ENCODE results near the gene ZNF354B. TPM values are rescaled to one million over a fixed set of nuclear protein-coding genes. Genes with fewer than 3 reads are reported as not detected.

ZNF354B gene
- polyA plus RNA-seq, 1 of the 3 experiments (the other 2 are of a cell fraction), result 7.1 TPM

DNA sequence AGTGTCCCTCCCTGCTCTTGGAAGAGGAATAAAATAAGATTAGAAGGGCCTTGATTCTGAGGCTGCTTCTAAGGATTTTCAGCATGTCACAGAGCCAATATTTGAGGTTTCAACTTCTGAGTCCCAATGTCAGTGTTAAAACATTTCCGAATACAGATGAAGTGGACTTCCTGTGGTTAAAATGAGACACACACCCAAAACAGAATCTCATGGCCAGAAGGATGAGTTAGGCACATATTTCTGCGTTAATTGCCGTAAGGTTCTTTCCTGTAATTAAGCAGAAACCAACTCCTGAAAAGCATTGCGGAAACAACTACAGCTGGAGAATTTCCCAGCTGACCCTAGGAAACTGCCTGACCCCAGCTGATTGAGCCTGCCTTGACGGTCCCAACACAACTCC lies 10.4 kb upstream of the ZNF354B start:
- CTCF ChIA-PET, result no interaction called here
- DNase-seq, result no peak
- Histone ChIP-seq H3K4me2 (no peak overlapping the region), H2AFZ (ENCODE audit: low read depth) (no peak overlapping the region), H3K4me1 (ENCODE audit: control insufficient read depth in 1 of 2, insufficient read depth in 2 of 2, low read depth in 1 of 2, low read length in 1 of 2) (no peaks in the 10 kb centered on the region; a peak in 1 of 4 replicates), H3K9me3 (no peaks in the 10 kb centered on the region), H4K20me1 (ENCODE audit: insufficient read depth) (no peaks in the 10 kb centered on the region), H3K79me2 (ENCODE audit: insufficient read depth) (no peaks in the 10 kb centered on the region), H3F3A (replicated peaks; ENCODE audit: insufficient read depth) (no peaks in the 10 kb centered on the region), H3K9ac (no peak overlapping the region), H3K9me2 (no peaks in the 10 kb centered on the region), H3K36me3 (replicated peaks in 1 of 2; ENCODE audit: control insufficient read depth in 1 of 2, insufficient read depth in 2 of 2, low read length in 1 of 2) (no peaks in the 10 kb centered on the region), H3K27ac (ENCODE audit: low read depth in 2 of 2, low read length in 1 of 2) (no peak overlapping the region), H3K4me3 (ENCODE audit: low read depth in 2 of 2, low read length in 1 of 2) (no peak overlapping the region), H3K27me3 (ENCODE audit: insufficient read depth) (no peaks in the 10 kb centered on the region)
- TF ChIP-seq EP300 (IDR thresholded peaks at IDR 0.05; ENCODE audit: borderline replicate concordance in 1 of 2, low read depth in 1 of 2, low read length in 1 of 2), result no peak
- TF ChIP-seq, protein P1, sequence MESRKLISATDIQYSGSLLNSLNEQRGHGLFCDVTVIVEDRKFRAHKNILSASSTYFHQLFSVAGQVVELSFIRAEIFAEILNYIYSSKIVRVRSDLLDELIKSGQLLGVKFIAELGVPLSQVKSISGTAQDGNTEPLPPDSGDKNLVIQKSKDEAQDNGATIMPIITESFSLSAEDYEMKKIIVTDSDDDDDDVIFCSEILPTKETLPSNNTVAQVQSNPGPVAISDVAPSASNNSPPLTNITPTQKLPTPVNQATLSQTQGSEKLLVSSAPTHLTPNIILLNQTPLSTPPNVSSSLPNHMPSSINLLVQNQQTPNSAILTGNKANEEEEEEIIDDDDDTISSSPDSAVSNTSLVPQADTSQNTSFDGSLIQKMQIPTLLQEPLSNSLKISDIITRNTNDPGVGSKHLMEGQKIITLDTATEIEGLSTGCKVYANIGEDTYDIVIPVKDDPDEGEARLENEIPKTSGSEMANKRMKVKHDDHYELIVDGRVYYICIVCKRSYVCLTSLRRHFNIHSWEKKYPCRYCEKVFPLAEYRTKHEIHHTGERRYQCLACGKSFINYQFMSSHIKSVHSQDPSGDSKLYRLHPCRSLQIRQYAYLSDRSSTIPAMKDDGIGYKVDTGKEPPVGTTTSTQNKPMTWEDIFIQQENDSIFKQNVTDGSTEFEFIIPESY (IDR thresholded peaks at IDR 0.05; ENCODE audit: borderline replicate concordance, low read depth), result no peak
- TF ChIP-seq EZH2phosphoT487 (IDR thresholded peaks at IDR 0.05; ENCODE audit: borderline replicate concordance, low read depth), result no peak
- no peak for TF ChIP-seq YY1 (IDR thresholded peaks at IDR 0.05; ENCODE audit: low read depth)
- TF ChIP-seq NFIC (IDR thresholded peaks at IDR 0.05; ENCODE audit: borderline replicate concordance), result no peak
- no peak for TF ChIP-seq SIN3A (IDR thresholded peaks at IDR 0.05; ENCODE audit: borderline replicate concordance, low read depth, low read length)
- TF ChIP-seq, protein P2, sequence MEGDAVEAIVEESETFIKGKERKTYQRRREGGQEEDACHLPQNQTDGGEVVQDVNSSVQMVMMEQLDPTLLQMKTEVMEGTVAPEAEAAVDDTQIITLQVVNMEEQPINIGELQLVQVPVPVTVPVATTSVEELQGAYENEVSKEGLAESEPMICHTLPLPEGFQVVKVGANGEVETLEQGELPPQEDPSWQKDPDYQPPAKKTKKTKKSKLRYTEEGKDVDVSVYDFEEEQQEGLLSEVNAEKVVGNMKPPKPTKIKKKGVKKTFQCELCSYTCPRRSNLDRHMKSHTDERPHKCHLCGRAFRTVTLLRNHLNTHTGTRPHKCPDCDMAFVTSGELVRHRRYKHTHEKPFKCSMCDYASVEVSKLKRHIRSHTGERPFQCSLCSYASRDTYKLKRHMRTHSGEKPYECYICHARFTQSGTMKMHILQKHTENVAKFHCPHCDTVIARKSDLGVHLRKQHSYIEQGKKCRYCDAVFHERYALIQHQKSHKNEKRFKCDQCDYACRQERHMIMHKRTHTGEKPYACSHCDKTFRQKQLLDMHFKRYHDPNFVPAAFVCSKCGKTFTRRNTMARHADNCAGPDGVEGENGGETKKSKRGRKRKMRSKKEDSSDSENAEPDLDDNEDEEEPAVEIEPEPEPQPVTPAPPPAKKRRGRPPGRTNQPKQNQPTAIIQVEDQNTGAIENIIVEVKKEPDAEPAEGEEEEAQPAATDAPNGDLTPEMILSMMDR (IDR thresholded peaks at IDR 0.05), result no peak
- TF ChIP-seq MEF2A (IDR thresholded peaks at IDR 0.05; ENCODE audit: borderline replicate concordance, low read depth), result no peak
- no peak for TF ChIP-seq POLR2AphosphoS5 (IDR thresholded peaks at IDR 0.05; ENCODE audit: low read depth, low read length)
- TF ChIP-seq, protein P3, sequence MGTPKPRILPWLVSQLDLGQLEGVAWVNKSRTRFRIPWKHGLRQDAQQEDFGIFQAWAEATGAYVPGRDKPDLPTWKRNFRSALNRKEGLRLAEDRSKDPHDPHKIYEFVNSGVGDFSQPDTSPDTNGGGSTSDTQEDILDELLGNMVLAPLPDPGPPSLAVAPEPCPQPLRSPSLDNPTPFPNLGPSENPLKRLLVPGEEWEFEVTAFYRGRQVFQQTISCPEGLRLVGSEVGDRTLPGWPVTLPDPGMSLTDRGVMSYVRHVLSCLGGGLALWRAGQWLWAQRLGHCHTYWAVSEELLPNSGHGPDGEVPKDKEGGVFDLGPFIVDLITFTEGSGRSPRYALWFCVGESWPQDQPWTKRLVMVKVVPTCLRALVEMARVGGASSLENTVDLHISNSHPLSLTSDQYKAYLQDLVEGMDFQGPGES (IDR thresholded peaks at IDR 0.05; ENCODE audit: low read depth, low read length), result no peak
- no peak for TF ChIP-seq JUND (IDR thresholded peaks at IDR 0.05)
- TF ChIP-seq SMC3 (IDR thresholded peaks at IDR 0.05; ENCODE audit: low read depth, low read length), result no peak
- TF ChIP-seq FOXM1 (IDR thresholded peaks at IDR 0.05; ENCODE audit: low read depth), result no peak
- POLR2A ChIA-PET, result no interaction called here
- 69% methylated on average over 5 of the region's 5 CpGs for WGBS (ENCODE audit: low lambda C conversion rate)

DNA sequence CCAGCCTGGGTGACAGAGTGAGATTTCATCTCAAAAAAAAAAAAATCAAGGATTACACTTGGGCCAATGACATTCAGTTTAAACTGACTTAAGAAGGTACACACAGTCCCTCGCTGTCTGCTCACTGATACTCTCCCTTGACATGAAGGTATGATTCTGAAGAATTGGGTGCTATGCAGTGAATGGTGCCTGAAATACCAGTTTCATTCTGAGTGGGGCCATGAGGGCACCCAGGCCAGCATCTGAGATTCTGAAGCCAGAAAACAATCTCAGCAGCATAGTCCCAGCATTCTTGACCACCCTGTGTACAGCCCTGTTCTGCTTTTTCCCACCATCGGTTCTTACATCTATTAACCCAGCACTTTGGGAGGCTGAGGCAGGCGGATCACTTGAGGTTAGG lies 7.8 kb upstream of the ZNF354B start:
- WGBS (ENCODE audit: low lambda C conversion rate), result 37% methylated on average over 3 of the region's 3 CpGs
- POLR2A ChIA-PET, result no interaction called here
- Histone ChIP-seq H3K9me3 (no peaks in the 10 kb centered on the region), H3K4me1 (ENCODE audit: control insufficient read depth in 1 of 2, insufficient read depth in 2 of 2, low read depth in 1 of 2, low read length in 1 of 2) (no peaks in the 10 kb centered on the region; a peak in 1 of 4 replicates), H2AFZ (ENCODE audit: low read depth) (no peak overlapping the region), H4K20me1 (ENCODE audit: insufficient read depth) (no peaks in the 10 kb centered on the region), H3K4me3 (ENCODE audit: low read depth in 2 of 2, low read length in 1 of 2) (no peak overlapping the region), H3K4me2 (no peak overlapping the region), H3K9me2 (no peaks in the 10 kb centered on the region), H3K27me3 (ENCODE audit: insufficient read depth) (no peaks in the 10 kb centered on the region), H3K79me2 (ENCODE audit: insufficient read depth) (no peaks in the 10 kb centered on the region), H3K9ac (no peak overlapping the region), H3K27ac (ENCODE audit: low read depth in 2 of 2, low read length in 1 of 2) (no peak overlapping the region), H3K36me3 (replicated peaks in 1 of 2; ENCODE audit: control insufficient read depth in 1 of 2, insufficient read depth in 2 of 2, low read length in 1 of 2) (no peaks in the 10 kb centered on the region), H3F3A (replicated peaks; ENCODE audit: insufficient read depth) (no peaks in the 10 kb centered on the region)
- DNase-seq, result no peak
- CTCF ChIA-PET, result no interaction called here
- TF ChIP-seq, protein P4, sequence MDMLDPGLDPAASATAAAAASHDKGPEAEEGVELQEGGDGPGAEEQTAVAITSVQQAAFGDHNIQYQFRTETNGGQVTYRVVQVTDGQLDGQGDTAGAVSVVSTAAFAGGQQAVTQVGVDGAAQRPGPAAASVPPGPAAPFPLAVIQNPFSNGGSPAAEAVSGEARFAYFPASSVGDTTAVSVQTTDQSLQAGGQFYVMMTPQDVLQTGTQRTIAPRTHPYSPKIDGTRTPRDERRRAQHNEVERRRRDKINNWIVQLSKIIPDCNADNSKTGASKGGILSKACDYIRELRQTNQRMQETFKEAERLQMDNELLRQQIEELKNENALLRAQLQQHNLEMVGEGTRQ (IDR thresholded peaks at IDR 0.05; ENCODE audit: borderline replicate concordance, low read depth, low read length), result no peak
- TF ChIP-seq, protein P3 (IDR thresholded peaks at IDR 0.05; ENCODE audit: low read depth, low read length), result no peak
- no peak for TF ChIP-seq TCF12 (IDR thresholded peaks at IDR 0.05)
- TF ChIP-seq RFX5 (IDR thresholded peaks at IDR 0.05; ENCODE audit: low read length), result no peak
- no peak for TF ChIP-seq TEAD4 (IDR thresholded peaks at IDR 0.05; ENCODE audit: borderline replicate concordance, insufficient read depth)
- TF ChIP-seq EP300 (IDR thresholded peaks at IDR 0.05; ENCODE audit: borderline replicate concordance in 1 of 2, low read depth in 1 of 2, low read length in 1 of 2), result no peak
- TF ChIP-seq FOSL2 (IDR thresholded peaks at IDR 0.05; ENCODE audit: borderline replicate concordance, low read depth), result no peak
- no peak for TF ChIP-seq GABPA (IDR thresholded peaks at IDR 0.05; ENCODE audit: low read depth)
- no peak for TF ChIP-seq JUND (IDR thresholded peaks at IDR 0.05)
- no peak for TF ChIP-seq NFIC (IDR thresholded peaks at IDR 0.05; ENCODE audit: borderline replicate concordance)
- TF ChIP-seq RXRA (IDR thresholded peaks at IDR 0.05; ENCODE audit: borderline replicate concordance, low read depth), result no peak
- TF ChIP-seq RCOR1 (IDR thresholded peaks at IDR 0.05; ENCODE audit: low read length), result no peak
- no peak for TF ChIP-seq MXI1 (IDR thresholded peaks at IDR 0.05; ENCODE audit: low read depth, low read length)

Data from SK-N-SH (cell line).